ENCODE data around the gene PLEKHA1. TPM values are rescaled to one million over a fixed set of nuclear protein-coding genes. Genes with fewer than 3 reads are reported as not detected.

The PLEKHA1 gene
- polyA plus RNA-seq, 3 donors, result 5.5 to 14.9 (median 12.3) TPM

DNA sequence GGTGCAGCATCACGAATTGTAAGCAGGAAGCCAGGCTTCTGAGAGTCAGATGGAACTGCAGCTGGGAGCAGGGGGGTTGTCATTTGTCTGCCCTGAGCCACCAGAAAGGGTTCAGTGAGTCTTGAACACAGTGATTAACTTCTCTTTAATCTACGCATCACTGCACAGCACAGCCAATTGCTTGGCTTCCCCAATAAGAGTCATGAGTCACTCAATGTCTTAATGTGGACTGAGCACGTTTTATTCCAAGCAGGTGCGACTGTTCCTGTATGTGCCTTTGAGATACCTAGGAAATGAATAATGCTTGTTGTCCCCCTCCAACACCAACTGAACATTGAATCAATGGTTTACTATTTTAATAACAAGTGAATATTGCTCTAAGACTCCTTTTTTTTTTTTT lies 26.0 kb upstream of the PLEKHA1 start:
- no peaks in the 10 kb centered on the region for H4K20me1 ChIP-seq (ENCODE audit: insufficient read depth, low read length)
- no peaks in the 10 kb centered on the region for H3K4me1 Mint-ChIP-seq
- WGBS (ENCODE audit: insufficient coverage), result 83% methylated on average over 2 of the region's 4 CpGs

DNA sequence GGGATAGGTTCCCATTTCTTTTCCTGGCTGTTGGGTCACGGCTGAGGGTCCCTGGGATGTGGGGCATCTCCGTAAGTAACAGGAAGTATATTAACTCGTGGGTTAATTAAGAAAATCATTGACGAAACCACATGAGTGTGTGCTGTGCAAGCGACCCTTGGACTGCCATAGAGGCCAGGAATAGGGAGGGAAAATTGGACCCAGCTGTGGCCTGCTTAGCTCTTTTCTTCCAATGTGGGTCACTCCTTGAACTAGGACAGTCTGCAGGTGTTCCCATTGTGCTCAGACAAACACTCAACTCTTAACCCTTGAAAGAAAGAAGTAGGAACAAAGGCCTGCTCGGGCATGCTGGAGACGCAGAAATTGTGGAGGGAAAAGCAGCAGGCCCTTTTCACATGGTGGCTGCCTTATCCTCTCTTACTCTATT lies 25.6 kb upstream of the PLEKHA1 start:
- H3K4me1 ChIP-seq (ENCODE audit: control insufficient read depth in 1 of 2, insufficient read depth in 2 of 2, low read length in 2 of 2), result no peaks in the 10 kb centered on the region
- no peaks in the 10 kb centered on the region for H3K27me3 ChIP-seq (ENCODE audit: control insufficient read depth in 2 of 2, insufficient read depth in 2 of 2, low read length in 2 of 2)
- no peaks in the 10 kb centered on the region for H3K9me3 ChIP-seq (replicated peaks in 1 of 2; ENCODE audit: control insufficient read depth in 1 of 2, insufficient read depth in 1 of 2, low read length in 2 of 2)
- no peak overlapping the region for H3K4me2 ChIP-seq (replicated peaks; ENCODE audit: extremely low read depth, low read length, poor library complexity, severe bottlenecking)
- no peak overlapping the region for H3K4me3 ChIP-seq (replicated peaks in 1 of 3; ENCODE audit: low read depth in 2 of 3, low read length in 3 of 3)
- Mint-ChIP-seq H3K4me3 (no peak overlapping the region), H3K36me3 (no peaks in the 10 kb centered on the region), H3K9me3 (peaks cover 0 to 5% (median 0%) of the 10 kb centered on the region in 7 donors), H3K4me1 (no peaks in the 10 kb centered on the region), H3K27me3 (ENCODE audit: low read depth in 3 of 3) (peaks cover 2 to 7% (median 4%) of the 10 kb centered on the region in 3 donors), H3K27ac (no peak overlapping the region)
- DNase-seq, result no peak
- H2AFZ ChIP-seq (ENCODE audit: insufficient read depth, low read depth, low read length, poor library complexity, severe bottlenecking), result no peak overlapping the region
- no peaks in the 10 kb centered on the region for H3K36me3 ChIP-seq (replicated peaks in 1 of 2; ENCODE audit: control insufficient read depth in 1 of 2, insufficient read depth in 2 of 2, low read length in 2 of 2)
- H3K79me2 ChIP-seq (ENCODE audit: insufficient read depth, low read length), result no peaks in the 10 kb centered on the region
- H3K9ac ChIP-seq (ENCODE audit: insufficient read depth, low read length, poor library complexity, severe bottlenecking), result no peak overlapping the region
- intact Hi-C loops (cut with micrococcal nuclease), result no loop called here
- H4K20me1 ChIP-seq (ENCODE audit: insufficient read depth, low read length), result no peaks in the 10 kb centered on the region
- 89% methylated on average over 7 of the region's 7 CpGs for WGBS (ENCODE audit: insufficient coverage)
- TF ChIP-seq, protein P1, sequence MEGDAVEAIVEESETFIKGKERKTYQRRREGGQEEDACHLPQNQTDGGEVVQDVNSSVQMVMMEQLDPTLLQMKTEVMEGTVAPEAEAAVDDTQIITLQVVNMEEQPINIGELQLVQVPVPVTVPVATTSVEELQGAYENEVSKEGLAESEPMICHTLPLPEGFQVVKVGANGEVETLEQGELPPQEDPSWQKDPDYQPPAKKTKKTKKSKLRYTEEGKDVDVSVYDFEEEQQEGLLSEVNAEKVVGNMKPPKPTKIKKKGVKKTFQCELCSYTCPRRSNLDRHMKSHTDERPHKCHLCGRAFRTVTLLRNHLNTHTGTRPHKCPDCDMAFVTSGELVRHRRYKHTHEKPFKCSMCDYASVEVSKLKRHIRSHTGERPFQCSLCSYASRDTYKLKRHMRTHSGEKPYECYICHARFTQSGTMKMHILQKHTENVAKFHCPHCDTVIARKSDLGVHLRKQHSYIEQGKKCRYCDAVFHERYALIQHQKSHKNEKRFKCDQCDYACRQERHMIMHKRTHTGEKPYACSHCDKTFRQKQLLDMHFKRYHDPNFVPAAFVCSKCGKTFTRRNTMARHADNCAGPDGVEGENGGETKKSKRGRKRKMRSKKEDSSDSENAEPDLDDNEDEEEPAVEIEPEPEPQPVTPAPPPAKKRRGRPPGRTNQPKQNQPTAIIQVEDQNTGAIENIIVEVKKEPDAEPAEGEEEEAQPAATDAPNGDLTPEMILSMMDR (IDR thresholded peaks at IDR 0.05), result no peak
- H3K27ac ChIP-seq (ENCODE audit: low read depth in 1 of 2, low read length in 2 of 2), result no peak overlapping the region

More for the DNA sequence above, 26.0 kb upstream of the PLEKHA1 start:
- Mint-ChIP-seq H3K36me3 (no peaks in the 10 kb centered on the region), H3K27ac (no peak overlapping the region), H3K9me3 (peaks cover 0 to 5% (median 0%) of the 10 kb centered on the region in 7 donors), H3K4me3 (no peak overlapping the region), H3K27me3 (ENCODE audit: low read depth in 3 of 3) (peaks cover 2 to 8% (median 3%) of the 10 kb centered on the region in 3 donors)
- TF ChIP-seq, protein P1 (IDR thresholded peaks at IDR 0.05), result no peak
- Histone ChIP-seq H3K4me3 (replicated peaks in 1 of 3; ENCODE audit: low read depth in 2 of 3, low read length in 3 of 3) (no peak overlapping the region), H3K9ac (ENCODE audit: insufficient read depth, low read length, poor library complexity, severe bottlenecking) (no peak overlapping the region), H3K9me3 (replicated peaks in 1 of 2; ENCODE audit: control insufficient read depth in 1 of 2, insufficient read depth in 1 of 2, low read length in 2 of 2) (no peaks in the 10 kb centered on the region), H3K27ac (ENCODE audit: low read depth in 1 of 2, low read length in 2 of 2) (no peak overlapping the region), H3K36me3 (replicated peaks in 1 of 2; ENCODE audit: control insufficient read depth in 1 of 2, insufficient read depth in 2 of 2, low read length in 2 of 2) (no peaks in the 10 kb centered on the region), H3K79me2 (ENCODE audit: insufficient read depth, low read length) (no peaks in the 10 kb centered on the region), H3K4me1 (ENCODE audit: control insufficient read depth in 1 of 2, insufficient read depth in 2 of 2, low read length in 2 of 2) (no peaks in the 10 kb centered on the region), H3K4me2 (replicated peaks; ENCODE audit: extremely low read depth, low read length, poor library complexity, severe bottlenecking) (no peak overlapping the region), H2AFZ (ENCODE audit: insufficient read depth, low read depth, low read length, poor library complexity, severe bottlenecking) (no peak overlapping the region), H3K27me3 (ENCODE audit: control insufficient read depth in 2 of 2, insufficient read depth in 2 of 2, low read length in 2 of 2) (no peaks in the 10 kb centered on the region)
- intact Hi-C loops (cut with micrococcal nuclease), result no loop called here
- no peak for DNase-seq
